ENCODE data around the gene PSTPIP2. TPM values are rescaled to one million over a fixed set of nuclear protein-coding genes. Genes with fewer than 3 reads are reported as not detected.
A peak's percentile ranks its signal among the peaks of the same experiment; 100 is the strongest.

Gene PSTPIP2
- total RNA-seq, 2 experiments from 2014 or later: 5.9 to 6.0 TPM

GRCh38 chr18:46109386-46109785 is 37.3 kb upstream of the PSTPIP2 start:
- Histone ChIP-seq H3K36me3 (ENCODE audit: insufficient read depth, low read length) (peaks cover 19% of the 10 kb centered on the region), H3K27me3 (ENCODE audit: control insufficient read depth in 1 of 2, insufficient read depth in 2 of 2, low read length in 2 of 2) (no peaks in the 10 kb centered on the region), H3K4me3 (ENCODE audit: low read length) (no peak overlapping the region), H3K27ac (ENCODE audit: low read depth in 1 of 2, low read length in 2 of 2) (no peak overlapping the region), H3K4me1 (ENCODE audit: insufficient read depth, low read length) (peaks cover 13% of the 10 kb centered on the region), H3K9me3 (ENCODE audit: control insufficient read depth in 1 of 2, insufficient read depth in 1 of 2, low read length in 2 of 2) (no peaks in the 10 kb centered on the region)
- intact Hi-C loops (cut with DNase I, micrococcal nuclease): no loop called here
- Mint-ChIP-seq H3K36me3 (ENCODE audit: low read depth) (peaks cover 62% of the 10 kb centered on the region), H3K4me1 (ENCODE audit: low read depth) (peaks cover 46% of the 10 kb centered on the region), H3K27me3 (no peaks in the 10 kb centered on the region), H3K27ac (no peak overlapping the region), H3K9me3 (no peaks in the 10 kb centered on the region), H3K4me3 (no peak overlapping the region)
- ChIA-PET POLR2A (no interaction called here), CTCF (interaction anchor here (1.3 kb wide), 1 partner anchor 64 kb away, joined by 5 read pairs; a partner anchor contains a TSS)
- no peak for ATAC-seq (ENCODE audit: poor library complexity)
- no peak for DNase-seq
- TF ChIP-seq CTCF (IDR thresholded peaks at IDR 0.05): no peak

GRCh38 chr18:46104128-46104911 is 32.3 kb upstream of the PSTPIP2 start, which contains the start of gene HAUS1:
TSS of gene HAUS1 (plus strand) at chr18:46104385. CDS start at chr18:46104412, 27 bp downstream.
- H3K9me3 Mint-ChIP-seq: no peaks in the 10 kb centered on the region
- peak within 1 kb of the TSS; percentile 98 for H3K4me3 Mint-ChIP-seq
- ChIA-PET POLR2A (interaction anchor here (0.7 kb wide), 1 partner anchor 9 kb away, joined by 3 read pairs; no protein-coding TSS in a partner anchor), CTCF (interaction anchor here (1.8 to 2.2 kb wide), 2 partner anchors 10 to 69 kb away, joined by 6 to 9 read pairs; a partner anchor contains a TSS)
- peaks cover 41% of the 10 kb centered on the region for H3K36me3 Mint-ChIP-seq (ENCODE audit: low read depth)
- peak; percentile 58 to 89 (median 78) for DNase-seq
- Histone ChIP-seq H3K9me3 (ENCODE audit: control insufficient read depth in 1 of 2, insufficient read depth in 1 of 2, low read length in 2 of 2) (no peaks in the 10 kb centered on the region), H3K27me3 (ENCODE audit: control insufficient read depth in 1 of 2, insufficient read depth in 2 of 2, low read length in 2 of 2) (no peaks in the 10 kb centered on the region), H3K4me3 (ENCODE audit: low read length) (peak within 1 kb of the TSS; percentile 80), H3K27ac (ENCODE audit: low read depth in 1 of 2, low read length in 2 of 2) (peak within 1 kb of the TSS in 1 of 2 donors; percentile 23), H3K4me1 (ENCODE audit: insufficient read depth, low read length) (peaks cover 20% of the 10 kb centered on the region), H3K36me3 (ENCODE audit: insufficient read depth, low read length) (peaks cover 3% of the 10 kb centered on the region)
- no peaks in the 10 kb centered on the region for H3K27me3 Mint-ChIP-seq
- peak; percentile 96 for ATAC-seq (ENCODE audit: poor library complexity)
- H3K27ac Mint-ChIP-seq: peak within 1 kb of the TSS; percentile 95
- TF ChIP-seq CTCF (IDR thresholded peaks at IDR 0.05): no peak
- H3K4me1 Mint-ChIP-seq (ENCODE audit: low read depth): peaks cover 47% of the 10 kb centered on the region
- intact Hi-C loops (cut with DNase I, micrococcal nuclease): loop anchor here in 1 of 2 experiments (2.0 kb wide), 1 partner anchor 70 kb away; a partner anchor contains a TSS

- no peaks in the 10 kb centered on the region for H3K9me3 ChIP-seq (ENCODE audit: control insufficient read depth in 1 of 2, insufficient read depth in 1 of 2, low read length in 2 of 2)
- no peaks in the 10 kb centered on the region for H3K27me3 Mint-ChIP-seq
- peaks cover 31% of the 10 kb centered on the region for H3K36me3 Mint-ChIP-seq (ENCODE audit: low read depth)
- H3K36me3 ChIP-seq (ENCODE audit: insufficient read depth, low read length): peaks cover 9% of the 10 kb centered on the region
- H3K4me3 Mint-ChIP-seq: peak overlapping the region; percentile 48
- H3K27ac Mint-ChIP-seq: no peak overlapping the region
- H3K4me1 Mint-ChIP-seq (ENCODE audit: low read depth): peaks cover 35% of the 10 kb centered on the region
- DNase-seq (no peak), ATAC-seq (ENCODE audit: poor library complexity) (no peak)
- H3K9me3 Mint-ChIP-seq: no peaks in the 10 kb centered on the region
- no peaks in the 10 kb centered on the region for H3K27me3 ChIP-seq (ENCODE audit: control insufficient read depth in 1 of 2, insufficient read depth in 2 of 2, low read length in 2 of 2)
- ChIA-PET CTCF (interaction anchor here (2.3 kb wide), 1 partner anchor 74 kb away, joined by 14 read pairs; a partner anchor contains a TSS), POLR2A (no interaction called here)
- H3K4me3 ChIP-seq (ENCODE audit: low read length): no peak overlapping the region
- no peak for TF ChIP-seq CTCF (IDR thresholded peaks at IDR 0.05)
- intact Hi-C loops (cut with DNase I, micrococcal nuclease): no loop called here
- peaks cover 33% of the 10 kb centered on the region for H3K4me1 ChIP-seq (ENCODE audit: insufficient read depth, low read length)
- H3K27ac ChIP-seq (ENCODE audit: low read depth in 1 of 2, low read length in 2 of 2): no peak overlapping the region
Observed at GRCh38 chr18:46099463-46099862, 27.4 kb upstream of the PSTPIP2 start.
